HPDE6-E6E7 (cell line): ENCODE measurements around the gene NLK.
"Not testable (repeated sequence)": the region's sequence is repeated elsewhere in the genome, so short reads cannot be mapped to it uniquely, and the experiment has no call there.

Experiments used
- DNase-seq: peaks from one replicate; pipeline ENCODE4 v3.0.0; 2011; ENCODE audit warnings: missing footprints; ENCODE audit errors: extremely low spot score

NLK gene

DNA sequence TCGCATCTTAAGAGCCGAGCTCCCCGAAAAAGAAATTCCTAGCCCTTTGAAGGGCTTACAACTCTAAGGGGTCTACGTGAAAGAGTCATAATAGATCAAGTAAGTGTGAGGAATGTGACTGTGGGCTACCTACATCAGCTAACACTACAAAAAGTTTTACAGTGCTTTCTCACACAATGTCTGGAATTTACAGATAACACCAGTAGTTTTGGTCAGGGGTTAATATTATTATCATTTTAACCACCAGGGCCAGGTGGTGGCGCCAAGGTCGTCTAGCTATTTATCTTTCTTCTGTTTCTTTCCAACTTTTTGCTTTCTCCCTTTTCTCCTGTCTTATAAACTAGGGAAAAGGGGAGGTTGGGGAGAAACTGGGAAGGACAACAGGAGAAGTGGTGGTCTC, 188.1 kb downstream of the NLK start:
- DNase-seq = not testable (repeated sequence)

DNA sequence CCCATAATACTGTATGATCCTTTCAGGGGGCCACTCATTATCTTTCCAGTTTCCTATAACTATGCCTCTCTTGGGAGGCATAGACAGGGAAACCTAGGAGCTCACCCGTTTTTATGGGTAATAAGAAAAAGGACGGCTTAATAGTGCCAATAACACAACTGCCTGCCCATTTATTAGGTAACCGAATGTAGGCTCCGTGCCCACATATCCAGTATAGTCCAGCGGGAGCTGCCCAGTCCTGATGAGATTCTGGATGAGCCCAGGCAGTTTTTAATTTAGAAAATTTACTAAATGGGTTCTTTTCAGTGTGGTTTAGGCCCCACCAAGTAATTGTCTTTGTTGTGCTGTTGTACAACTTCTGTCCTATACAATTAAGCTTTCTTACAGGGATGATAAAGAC, 189.1 kb downstream of the NLK start:
- DNase-seq = not testable (repeated sequence)

DNA sequence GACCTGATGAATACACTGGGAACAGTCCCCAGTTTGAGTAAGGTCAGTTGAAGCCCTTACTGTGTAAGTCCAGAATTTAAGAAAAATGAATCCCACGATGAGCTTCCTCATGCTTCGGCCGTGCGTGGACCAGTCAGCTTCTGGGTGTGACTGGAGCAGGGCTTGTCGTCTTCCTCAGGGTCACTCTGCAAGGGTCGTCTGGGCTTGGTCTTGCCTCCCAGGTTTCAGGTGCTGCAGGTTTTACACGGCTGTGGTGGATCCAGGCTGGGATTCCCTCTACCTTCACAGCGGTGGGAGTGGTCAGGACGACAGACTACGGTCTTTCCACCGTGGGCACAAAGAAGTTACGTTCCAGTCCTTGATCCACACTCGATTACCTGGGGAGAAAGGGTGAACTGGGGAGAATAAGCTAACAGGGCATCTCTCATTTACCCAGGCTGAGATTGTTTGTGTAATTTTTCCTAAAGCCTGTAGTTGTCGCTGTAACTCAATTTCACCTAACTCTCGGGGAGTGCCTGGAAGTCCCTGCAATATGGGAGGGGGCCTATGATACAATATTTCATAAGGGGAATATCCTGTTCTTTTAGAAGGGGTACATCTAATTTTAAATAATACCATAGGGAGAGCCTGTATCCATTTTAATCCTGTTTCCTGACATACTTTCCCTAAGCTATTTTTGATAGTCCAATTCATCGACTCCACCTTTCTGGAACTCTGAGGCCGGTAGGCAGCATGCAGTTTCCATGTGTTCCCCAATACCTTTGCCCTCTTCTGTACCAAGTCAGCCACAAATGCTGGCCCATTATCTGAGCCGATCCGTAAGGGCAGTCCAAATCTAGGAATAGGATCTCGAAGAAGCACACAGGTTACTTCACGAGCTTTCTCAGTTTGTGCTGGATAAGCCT, 190.7 kb downstream of the NLK start:
- not testable (repeated sequence) for DNase-seq

DNA sequence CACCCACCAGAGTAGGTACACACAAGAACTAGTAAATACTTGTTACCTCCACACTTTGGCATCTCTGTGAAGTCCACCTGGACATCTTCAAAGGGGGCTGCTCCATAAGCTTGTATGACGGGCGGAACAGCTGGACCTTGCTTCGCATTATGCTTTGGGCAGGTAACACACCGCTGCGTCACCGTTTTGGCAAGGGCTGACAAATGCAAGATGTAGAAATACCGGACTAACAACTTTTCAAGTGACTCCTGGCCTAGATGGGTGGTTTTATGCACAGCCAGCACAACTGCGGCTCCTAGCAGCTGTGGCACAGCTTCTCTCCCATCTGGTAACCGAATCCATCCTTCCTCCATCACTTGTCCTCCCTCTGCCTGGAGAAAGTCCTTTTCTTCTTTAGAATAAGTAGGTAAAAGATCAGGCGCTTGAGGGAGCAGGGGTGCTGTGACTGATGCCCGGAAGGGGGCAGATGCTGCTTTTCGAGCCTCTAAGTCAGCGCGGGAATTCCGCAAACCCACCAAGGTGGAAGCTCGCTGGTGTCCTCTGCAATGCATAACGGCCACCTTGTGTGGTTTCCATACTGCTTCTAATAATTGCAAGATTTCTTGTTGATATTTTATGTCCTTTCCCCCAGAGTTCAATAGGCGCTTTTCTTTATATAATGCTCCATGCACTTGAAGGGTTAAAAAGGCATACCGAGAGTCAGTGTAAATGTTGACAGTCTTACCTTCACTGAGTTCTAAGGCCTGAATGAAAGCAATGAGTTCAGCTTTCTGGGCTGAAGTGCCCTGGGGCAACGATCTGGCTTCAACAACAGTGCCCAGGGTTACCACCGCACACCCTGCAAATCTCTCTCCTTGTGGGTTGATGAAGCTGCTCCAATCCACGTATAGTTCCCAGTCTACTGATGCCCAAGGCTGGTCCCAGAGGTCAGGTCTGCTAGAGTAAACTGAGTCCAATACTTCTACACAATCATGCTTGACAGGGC, 191.7 kb downstream of the NLK start:
- DNase-seq = peak; percentile 47

DNA sequence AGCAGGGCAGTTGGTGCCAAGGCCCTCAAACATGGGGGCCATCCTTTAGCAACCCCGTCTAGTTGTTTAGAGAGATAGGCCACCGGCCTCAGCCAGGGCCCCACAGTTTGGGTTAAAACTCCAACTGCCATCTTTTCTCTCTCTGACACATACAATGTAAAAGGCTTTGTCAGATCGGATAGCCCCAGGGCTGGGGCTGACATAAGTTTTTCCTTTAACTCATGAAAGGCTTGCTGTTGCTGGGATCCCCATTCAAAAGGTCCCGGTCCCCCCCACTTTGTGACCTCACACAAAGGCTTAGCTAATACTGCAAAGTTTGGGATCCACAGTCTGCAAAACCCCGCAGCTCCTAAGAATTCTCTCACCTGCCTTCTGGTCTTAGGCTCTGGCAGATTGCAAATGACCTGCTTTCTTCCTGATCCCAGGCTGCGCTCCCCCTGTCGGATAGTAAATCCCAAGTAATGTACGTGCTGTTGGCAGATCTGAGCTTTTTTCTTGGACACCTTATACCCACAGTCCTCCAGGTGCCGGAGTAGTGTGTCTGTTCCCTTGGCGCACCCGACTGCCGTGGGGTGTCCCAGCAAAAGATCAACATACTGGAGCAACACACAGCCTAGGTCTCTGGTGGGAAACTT, 192.7 kb downstream of the NLK start:
- not testable (repeated sequence) for DNase-seq

DNA sequence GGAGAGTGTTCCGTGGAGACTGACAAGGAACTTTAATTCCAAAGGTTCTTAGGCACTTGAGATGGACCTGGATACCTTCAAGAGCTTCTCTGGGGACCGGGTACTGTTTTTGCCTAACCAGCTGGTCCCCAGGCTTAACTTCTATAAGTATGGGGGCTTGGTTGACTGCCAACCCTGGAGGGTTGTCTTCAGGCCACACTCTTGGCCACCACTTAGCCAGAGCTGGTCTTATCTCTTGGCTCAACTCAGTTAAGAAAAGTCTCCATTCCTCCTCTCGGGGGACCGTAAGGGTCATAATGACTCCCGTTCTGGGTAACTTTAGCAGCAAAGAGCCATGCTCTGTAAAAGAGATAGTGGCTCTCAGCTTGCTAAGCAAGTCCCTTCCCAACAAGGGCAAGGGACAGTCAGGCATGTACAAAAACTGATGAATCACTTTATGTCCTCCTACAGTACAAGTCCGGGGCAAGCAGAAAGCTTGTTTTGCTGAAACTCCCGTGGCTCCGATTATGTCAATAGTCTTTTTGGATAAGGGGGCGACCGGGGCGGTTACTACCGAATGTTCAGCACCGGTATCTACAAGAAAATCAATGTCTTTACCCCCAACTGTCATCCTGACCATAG, 193.7 kb downstream of the NLK start:
- not testable (repeated sequence) for DNase-seq

DNA sequence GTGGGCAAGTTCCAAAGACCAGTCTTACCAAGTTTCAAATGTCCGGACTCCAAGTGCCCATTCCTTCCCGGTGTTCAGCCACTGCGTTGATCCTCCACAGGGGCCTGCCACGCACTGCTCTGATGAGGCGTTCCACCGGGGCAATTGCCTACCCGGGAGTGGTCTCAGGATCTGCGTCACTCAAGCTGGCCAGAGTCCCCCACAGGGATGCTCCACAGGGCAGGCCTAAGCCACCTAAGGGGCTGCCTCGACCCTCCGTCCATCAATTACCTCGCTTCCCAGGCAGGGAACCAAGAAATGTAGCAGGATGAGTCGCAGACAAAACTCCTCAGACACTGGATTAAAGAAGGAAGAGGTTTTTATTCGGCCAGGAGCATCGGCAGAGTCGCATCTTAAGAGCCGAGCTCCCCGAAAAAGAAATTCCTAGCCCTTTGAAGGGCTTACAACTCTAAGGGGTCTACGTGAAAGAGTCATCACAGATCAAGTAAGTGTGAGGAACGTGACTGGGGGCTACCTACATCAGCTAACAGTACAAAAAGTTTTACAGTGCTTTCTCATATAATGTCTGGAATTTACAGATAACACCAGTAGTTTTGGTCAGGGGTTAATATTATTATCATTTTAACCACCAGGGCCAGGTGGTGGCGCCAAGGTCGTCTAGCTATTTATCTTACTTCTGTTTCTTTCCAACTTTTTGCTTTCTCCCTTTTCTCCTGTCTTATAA, 196.2 kb downstream of the NLK start:
- not testable (repeated sequence) for DNase-seq

DNA sequence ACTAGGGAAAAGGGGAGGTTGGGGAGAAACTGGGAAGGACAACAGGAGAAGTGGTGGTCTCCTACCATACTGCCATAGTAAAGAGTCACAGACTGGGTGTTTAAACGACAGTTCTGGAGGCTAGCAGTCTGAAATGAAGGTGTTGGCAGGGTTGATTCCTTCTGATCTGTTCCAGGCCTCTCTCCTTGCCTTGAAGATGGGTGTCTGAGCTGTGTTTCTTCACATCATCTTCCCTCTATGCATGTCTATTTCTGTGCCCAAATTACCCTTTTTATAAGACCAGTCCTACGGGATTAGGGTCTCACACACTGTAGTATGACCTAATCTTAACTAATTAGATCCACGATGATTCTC, 196.8 kb downstream of the NLK start:
- no peak for DNase-seq

DNA sequence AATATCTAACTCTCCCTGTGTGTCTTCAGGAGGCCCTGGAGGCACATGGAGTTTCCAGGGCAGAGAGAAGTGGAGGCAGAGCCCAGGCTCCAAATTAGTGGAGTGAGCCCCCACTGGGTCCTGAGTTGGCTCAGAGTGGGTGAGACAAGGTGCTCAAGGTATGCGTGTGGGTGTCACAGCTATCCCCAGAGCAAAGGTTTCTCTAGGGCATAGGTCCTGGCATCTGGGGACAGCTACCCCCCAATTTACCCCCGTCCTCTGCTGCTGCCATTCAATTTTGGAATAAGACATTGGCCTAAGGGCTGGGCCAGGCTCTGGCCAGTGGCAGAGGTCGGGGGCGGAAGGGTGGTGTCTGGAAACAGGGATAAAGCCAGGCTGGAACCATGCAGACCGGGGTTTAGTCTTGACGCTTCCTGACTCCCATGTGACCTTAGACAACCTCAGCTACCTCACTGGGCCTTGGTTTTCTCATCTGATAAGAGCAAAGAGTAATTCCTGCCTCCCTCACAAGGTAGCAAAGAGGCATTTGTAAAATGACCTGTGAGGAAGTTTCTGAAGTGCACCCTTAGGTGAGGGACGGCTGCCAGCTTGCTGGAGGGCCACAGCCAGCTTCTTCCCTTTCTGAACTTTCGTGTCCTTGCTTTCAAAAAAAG, 198.3 kb downstream of the NLK start:
- no peak for DNase-seq

DNA sequence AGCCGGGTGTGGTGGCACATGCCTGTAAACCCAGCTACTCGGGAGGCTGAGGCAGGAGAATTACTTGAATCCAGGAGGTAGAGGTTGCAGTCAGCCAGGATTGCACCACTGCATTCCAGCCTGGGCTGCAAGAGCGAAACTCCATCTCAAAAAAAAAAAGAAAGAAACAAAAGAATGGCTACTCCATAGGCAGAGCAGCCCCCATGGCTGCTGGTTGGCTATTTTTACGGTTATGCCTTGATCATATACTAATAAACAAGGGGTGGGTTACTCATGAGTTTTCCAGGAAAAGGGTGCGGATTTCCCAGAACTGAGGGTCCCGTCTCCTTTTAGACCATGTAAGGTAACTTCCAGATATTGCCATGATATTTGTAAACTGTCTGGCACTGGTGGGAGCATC, 200.3 kb downstream of the NLK start:
- no peak for DNase-seq

DNA sequence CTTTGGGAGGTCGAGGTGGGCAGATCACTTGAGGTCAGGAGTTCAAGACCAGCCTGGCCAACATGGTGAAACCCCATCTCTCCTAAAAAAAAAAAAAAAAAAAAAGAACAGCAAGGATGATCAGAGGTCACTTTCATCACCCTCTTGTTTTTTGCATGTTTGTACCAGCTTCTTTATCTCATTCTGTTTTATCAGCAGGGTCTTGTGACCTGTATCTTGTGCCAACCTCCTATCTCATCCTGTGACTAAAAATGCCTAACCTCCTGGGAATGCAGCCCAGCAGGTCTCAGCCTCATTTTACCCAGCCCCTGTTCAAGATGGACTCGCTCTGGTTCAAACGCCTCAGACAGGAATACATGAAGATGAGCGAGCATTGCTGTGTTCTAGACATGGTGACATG, 200.8 kb downstream of the NLK start:
- not testable (repeated sequence) for DNase-seq

DNA sequence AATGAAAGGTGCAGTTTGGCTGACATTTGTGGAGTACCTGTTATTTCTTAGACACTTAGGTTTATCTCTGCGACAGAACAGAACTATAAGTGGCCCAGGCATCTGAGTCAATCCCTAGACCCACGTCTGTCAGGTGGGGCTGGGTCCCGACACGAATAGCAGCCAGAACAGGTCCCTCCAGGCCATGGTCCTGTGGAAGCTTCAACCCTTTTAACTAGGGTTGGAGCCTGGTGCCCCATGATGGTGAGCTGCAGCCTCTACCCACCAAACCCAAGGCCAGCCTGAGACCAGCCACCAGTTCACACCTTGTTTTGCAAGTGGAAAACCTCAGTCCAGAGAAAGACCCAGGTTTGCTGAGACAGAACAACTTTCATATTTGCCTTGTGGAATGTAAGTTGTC, 202.0 kb downstream of the NLK start:
- DNase-seq = no peak
